GM19023 (cell line): ENCODE measurements around the gene RPS16.

Experiments
- ATAC-seq: cut with Tn5 transposase; IDR thresholded peaks from one replicate; pipeline ENCODE4 v1.9.1; 2021; ENCODE audit warnings: mild to moderate bottlenecking, moderate library complexity; ENCODE audit not compliant: unreplicated experiment

The RPS16 gene

DNA sequence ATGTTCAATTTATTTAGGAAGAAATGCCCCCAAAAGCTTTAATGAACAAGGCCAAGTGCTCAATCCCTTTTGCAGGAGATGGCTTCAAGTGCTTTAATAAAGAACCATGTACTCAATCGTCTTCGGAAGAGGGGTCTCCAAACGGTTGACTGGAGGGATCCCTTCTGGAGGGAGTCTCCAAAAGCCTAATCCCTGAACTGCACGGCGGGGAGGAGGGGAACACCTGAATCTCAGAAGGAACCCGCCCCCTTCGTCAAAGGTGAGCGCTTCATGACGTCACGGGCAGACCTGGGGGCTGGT is 45.3 kb downstream of the RPS16 start:
- ATAC-seq, result no peak

DNA sequence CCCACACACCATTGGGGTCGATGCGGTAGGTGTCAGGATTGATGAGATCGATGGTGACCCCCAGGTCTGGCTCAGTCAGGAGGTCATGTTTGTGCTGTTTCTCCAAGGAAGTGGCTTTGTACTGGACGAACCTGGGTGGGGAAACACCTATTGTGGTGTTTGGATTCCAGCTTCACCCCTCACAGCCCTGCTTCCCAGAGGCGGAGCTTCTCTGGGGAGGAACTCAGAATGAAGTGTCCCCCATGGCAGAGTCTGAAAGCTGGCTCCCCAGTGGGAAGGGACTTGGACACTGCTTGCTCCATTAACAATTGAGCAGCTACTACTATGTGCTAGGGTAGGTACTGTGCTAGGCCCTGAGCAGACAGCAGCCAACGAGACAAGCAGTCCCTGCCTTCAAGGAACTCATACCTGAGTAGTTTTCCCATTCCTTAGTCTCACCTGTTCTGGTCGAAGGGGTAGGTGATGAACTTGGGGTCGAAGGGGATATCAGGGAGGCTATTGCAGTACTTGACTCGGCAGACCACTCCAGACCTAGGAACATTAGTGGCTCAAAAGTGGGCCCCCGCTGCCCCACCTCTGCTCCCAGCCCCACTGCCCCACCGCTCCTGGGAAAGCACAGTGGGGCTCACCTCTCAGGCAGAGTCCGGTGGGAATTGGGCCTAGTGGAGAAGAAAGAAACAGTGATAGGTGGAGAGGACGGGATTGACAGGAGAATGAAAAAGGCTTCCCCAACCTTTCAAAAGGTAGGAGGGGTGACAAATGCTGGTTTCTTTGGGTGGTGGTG is 45.9 kb downstream of the RPS16 start:
- no peak for ATAC-seq

DNA sequence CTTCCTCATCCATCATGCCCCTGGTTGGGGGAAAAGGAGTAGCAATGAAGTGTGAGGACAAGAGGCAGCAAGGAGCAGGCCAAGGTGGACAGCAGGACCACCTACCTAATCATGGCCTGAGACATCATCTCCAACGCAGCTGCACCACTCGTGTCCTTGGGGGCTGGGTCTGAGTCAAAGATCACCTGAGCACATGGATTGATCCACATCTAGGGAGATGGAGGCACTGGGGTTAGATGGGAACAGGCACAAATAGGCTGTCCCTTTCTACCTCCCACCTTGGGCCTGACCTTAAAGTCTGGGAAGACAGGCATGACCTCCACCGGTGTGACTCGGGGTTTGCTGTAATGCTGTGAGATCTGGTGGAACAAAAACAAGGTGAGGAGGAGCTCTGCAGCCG is 47.1 kb downstream of the RPS16 start:
- no peak for ATAC-seq

DNA sequence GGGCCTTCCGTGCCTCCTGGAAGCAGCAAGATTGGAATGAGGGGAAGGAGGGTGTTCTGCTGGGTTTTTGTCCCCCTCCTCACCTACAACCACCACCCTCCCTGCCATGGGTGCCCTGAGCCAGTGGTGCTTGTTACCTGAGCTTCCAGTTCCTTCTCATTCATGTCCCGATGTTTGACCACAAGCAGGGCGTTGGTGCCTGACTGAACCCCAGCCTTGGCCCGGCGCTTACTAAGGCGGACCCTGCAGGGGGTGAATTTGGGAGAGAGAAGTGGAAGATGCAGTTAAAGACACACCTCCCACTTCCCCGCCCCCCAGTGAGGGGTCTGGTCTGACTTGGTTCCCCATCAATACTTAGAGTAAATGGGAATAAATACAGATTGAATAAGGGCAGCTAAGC is 49.2 kb downstream of the RPS16 start:
- no peak for ATAC-seq

DNA sequence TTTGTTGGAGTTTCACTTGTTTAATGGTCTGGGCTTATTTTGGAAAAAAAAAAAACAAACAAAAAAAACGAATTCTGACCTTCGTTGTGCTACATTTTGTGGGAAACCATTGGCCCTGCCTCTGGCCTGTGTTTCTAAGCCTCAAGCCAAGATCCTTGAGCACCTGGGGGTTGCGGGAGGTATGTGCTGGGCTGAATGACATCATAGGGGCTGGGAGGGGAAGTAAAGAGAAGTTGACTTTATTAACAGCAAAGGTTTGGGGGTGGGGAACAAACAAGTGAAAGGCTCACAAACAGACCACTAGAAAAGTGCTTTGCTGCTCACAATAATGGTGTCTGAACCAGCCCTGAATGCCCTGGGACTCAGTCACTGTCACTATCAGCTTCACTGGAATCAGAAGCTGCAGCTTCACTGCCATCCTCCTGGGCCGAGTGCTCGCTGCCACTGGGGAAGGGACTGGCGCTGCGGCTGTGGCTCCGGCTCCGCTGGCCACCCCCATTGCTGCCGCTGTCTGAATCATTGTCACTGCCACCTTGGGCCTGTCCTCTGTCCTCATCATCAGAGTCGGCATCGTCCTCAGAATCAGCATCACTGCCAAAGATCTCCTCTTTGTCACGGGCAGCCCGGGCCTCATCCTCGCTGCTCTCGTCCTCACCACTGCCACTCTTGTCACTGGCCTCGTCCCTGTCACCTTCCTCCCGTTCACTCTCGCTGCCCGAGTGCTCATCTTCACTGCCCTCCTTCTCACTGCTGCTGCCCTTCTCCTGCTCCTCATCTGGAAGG is 49.9 kb downstream of the RPS16 start:
- ATAC-seq, result no peak

DNA sequence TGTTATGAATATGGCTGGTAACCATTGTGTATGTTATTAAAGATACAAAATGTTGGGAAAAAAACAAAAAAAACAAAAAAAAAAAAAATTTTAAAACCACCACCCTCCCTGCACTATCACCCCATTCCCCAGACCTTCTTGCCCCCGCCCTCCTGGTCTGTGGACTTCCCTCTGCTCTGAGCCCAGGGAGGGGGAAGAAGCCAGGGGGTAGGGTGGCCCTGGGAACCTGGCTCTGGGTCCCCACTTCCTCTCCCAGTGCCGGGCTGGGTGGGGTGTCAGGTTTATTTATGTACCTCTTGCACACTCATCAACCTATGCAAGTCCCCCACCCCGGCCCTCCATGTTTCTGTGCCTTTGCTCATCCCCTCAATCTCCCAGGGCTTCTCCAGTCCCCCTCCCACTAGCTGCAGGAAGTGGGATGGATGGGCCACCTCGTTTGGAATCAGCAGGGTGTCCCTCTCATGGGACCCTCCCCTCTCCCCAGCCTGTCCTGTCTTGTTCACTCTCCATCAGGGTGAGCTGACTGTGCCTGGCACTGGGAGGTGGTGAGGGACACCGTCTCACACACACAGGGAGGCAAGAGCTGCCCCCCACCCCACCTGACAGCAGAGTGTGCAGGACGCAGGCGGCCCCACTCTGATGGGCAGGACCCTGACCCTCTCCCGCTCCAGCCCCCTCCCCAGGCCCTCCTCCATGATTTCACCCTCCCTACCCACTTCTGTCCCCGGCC is 50.7 kb downstream of the RPS16 start:
- ATAC-seq, result no peak
